ENCODE measurements around the gene RPF1.
A peak's percentile ranks its signal among the peaks of the same experiment; 100 is the strongest.

The RPF1 gene

DNA sequence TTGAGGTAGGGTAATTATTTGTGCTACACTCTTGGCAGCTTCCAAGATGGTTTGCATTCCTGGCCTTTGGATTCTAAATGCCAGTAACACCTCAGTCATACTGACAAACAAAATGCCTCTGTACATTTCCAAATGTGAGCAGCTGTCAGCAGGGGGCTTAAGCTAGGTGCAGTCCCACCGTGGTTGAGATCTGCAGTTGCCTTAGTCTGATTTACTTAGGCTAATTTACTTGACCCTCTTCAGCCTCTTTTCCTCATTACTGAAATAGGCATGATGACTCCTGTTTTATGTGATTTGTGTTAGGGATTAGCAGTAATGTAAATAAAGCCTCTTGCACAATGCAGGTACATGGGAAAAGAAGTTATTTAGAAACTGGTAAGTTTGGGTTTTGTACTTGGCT is 13.7 kb downstream of the RPF1 start:
- Histone ChIP-seq H3K27ac (ENCODE audit: low read depth, low read length) (no peak overlapping the region), H3K4me1 (ENCODE audit: control insufficient read depth in 1 of 2, insufficient read depth in 2 of 2, low read length in 2 of 2) (no peaks in the 10 kb centered on the region), H3K9me3 (ENCODE audit: control insufficient read depth in 1 of 2, low read length in 2 of 2) (no peaks in the 10 kb centered on the region), H3K36me3 (ENCODE audit: control insufficient read depth in 1 of 2, insufficient read depth in 2 of 2, low read length in 2 of 2) (peaks cover 24 to 72% of the 10 kb centered on the region in 2 donors), H3K27me3 (ENCODE audit: control insufficient read depth in 1 of 2, insufficient read depth in 2 of 2, low read length in 2 of 2) (no peaks in the 10 kb centered on the region), H3K4me3 (ENCODE audit: low read depth in 1 of 2, low read length in 2 of 2) (no peak overlapping the region), H3K9ac (ENCODE audit: low read depth in 1 of 2, low read length in 2 of 2) (no peak overlapping the region)

GRCh38 chr1:84493747-84494146 is 14.7 kb downstream of the RPF1 start:
- H3K4me3 ChIP-seq (ENCODE audit: low read depth in 1 of 2, low read length in 2 of 2), result no peak overlapping the region
- no peaks in the 10 kb centered on the region for H3K4me1 ChIP-seq (ENCODE audit: control insufficient read depth in 1 of 2, insufficient read depth in 2 of 2, low read length in 2 of 2)
- no peaks in the 10 kb centered on the region for H3K27me3 ChIP-seq (ENCODE audit: control insufficient read depth in 1 of 2, insufficient read depth in 2 of 2, low read length in 2 of 2)
- no peak overlapping the region for H3K27ac ChIP-seq (ENCODE audit: low read depth, low read length)
- no peaks in the 10 kb centered on the region for H3K9me3 ChIP-seq (ENCODE audit: control insufficient read depth in 1 of 2, low read length in 2 of 2)
- peaks cover 27 to 82% of the 10 kb centered on the region in 2 donors for H3K36me3 ChIP-seq (ENCODE audit: control insufficient read depth in 1 of 2, insufficient read depth in 2 of 2, low read length in 2 of 2)
- no peak overlapping the region for H3K9ac ChIP-seq (ENCODE audit: low read depth in 1 of 2, low read length in 2 of 2)

- H3K27me3 ChIP-seq (ENCODE audit: control insufficient read depth in 1 of 2, insufficient read depth in 2 of 2, low read length in 2 of 2), result no peaks in the 10 kb centered on the region
- H3K4me3 ChIP-seq (ENCODE audit: low read depth in 1 of 2, low read length in 2 of 2), result no peak overlapping the region
- peaks cover 29 to 75% of the 10 kb centered on the region in 2 donors for H3K36me3 ChIP-seq (ENCODE audit: control insufficient read depth in 1 of 2, insufficient read depth in 2 of 2, low read length in 2 of 2)
- no peak overlapping the region for H3K9ac ChIP-seq (ENCODE audit: low read depth in 1 of 2, low read length in 2 of 2)
- H3K27ac ChIP-seq (ENCODE audit: low read depth, low read length), result no peak overlapping the region
- H3K4me1 ChIP-seq (ENCODE audit: control insufficient read depth in 1 of 2, insufficient read depth in 2 of 2, low read length in 2 of 2), result peaks cover 5 to 8% of the 10 kb centered on the region in 2 donors
- H3K9me3 ChIP-seq (ENCODE audit: control insufficient read depth in 1 of 2, low read length in 2 of 2), result no peaks in the 10 kb centered on the region
These were observed 17.4 kb downstream of the RPF1 start for GRCh38 chr1:84496498-84496897.

DNA sequence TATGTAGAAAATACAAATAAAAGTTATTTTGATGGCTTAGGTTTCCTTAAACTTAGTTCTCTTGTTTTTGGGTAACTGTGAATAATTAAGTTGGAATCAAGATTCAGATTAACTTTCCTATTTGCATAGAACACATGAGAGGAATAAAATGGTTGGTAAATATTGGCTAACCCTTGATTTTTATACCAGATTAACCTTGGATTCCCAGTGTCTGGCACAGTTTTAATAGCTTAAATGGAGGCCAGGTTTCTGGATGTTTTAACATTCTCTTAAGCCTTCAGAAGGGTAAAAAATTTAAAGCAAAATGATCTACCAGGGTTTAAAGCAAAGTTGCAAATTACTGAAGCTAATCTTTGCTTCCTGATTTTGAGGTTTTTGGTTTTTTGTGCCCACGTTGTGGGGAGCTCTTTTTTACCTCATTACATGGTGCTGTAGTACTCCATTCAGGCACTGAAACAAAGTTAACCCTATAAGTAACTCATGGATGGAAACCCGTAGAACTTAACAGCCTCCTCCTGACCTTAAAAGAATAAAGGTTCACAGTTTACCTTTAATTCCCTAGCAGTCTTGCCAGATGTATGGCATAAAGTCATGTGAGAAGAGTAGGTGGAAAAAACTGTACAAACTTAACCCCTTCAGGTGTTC is 18.7 kb downstream of the RPF1 start:
- no peaks in the 10 kb centered on the region for H3K9me3 ChIP-seq (ENCODE audit: control insufficient read depth in 1 of 2, low read length in 2 of 2)
- H3K4me3 ChIP-seq (ENCODE audit: low read depth in 1 of 2, low read length in 2 of 2), result no peak overlapping the region
- H3K4me1 ChIP-seq (ENCODE audit: control insufficient read depth in 1 of 2, insufficient read depth in 2 of 2, low read length in 2 of 2), result peaks cover 6 to 15% of the 10 kb centered on the region in 2 donors
- H3K27me3 ChIP-seq (ENCODE audit: control insufficient read depth in 1 of 2, insufficient read depth in 2 of 2, low read length in 2 of 2), result no peaks in the 10 kb centered on the region
- no peak overlapping the region for H3K27ac ChIP-seq (ENCODE audit: low read depth, low read length)
- H3K9ac ChIP-seq (ENCODE audit: low read depth in 1 of 2, low read length in 2 of 2), result no peak overlapping the region
- peaks cover 27 to 63% of the 10 kb centered on the region in 2 donors for H3K36me3 ChIP-seq (ENCODE audit: control insufficient read depth in 1 of 2, insufficient read depth in 2 of 2, low read length in 2 of 2)

GRCh38 chr1:84502927-84503326 is 23.9 kb downstream of the RPF1 start:
- Histone ChIP-seq H3K9me3 (ENCODE audit: control insufficient read depth in 1 of 2, low read length in 2 of 2) (no peaks in the 10 kb centered on the region), H3K4me1 (ENCODE audit: control insufficient read depth in 1 of 2, insufficient read depth in 2 of 2, low read length in 2 of 2) (peaks cover 32 to 38% of the 10 kb centered on the region in 2 donors), H3K9ac (ENCODE audit: low read depth in 1 of 2, low read length in 2 of 2) (no peak overlapping the region), H3K4me3 (ENCODE audit: low read depth in 1 of 2, low read length in 2 of 2) (no peak overlapping the region), H3K27me3 (ENCODE audit: control insufficient read depth in 1 of 2, insufficient read depth in 2 of 2, low read length in 2 of 2) (no peaks in the 10 kb centered on the region), H3K27ac (ENCODE audit: low read depth, low read length) (no peak overlapping the region), H3K36me3 (ENCODE audit: control insufficient read depth in 1 of 2, insufficient read depth in 2 of 2, low read length in 2 of 2) (peaks cover 12 to 16% of the 10 kb centered on the region in 2 donors)

DNA sequence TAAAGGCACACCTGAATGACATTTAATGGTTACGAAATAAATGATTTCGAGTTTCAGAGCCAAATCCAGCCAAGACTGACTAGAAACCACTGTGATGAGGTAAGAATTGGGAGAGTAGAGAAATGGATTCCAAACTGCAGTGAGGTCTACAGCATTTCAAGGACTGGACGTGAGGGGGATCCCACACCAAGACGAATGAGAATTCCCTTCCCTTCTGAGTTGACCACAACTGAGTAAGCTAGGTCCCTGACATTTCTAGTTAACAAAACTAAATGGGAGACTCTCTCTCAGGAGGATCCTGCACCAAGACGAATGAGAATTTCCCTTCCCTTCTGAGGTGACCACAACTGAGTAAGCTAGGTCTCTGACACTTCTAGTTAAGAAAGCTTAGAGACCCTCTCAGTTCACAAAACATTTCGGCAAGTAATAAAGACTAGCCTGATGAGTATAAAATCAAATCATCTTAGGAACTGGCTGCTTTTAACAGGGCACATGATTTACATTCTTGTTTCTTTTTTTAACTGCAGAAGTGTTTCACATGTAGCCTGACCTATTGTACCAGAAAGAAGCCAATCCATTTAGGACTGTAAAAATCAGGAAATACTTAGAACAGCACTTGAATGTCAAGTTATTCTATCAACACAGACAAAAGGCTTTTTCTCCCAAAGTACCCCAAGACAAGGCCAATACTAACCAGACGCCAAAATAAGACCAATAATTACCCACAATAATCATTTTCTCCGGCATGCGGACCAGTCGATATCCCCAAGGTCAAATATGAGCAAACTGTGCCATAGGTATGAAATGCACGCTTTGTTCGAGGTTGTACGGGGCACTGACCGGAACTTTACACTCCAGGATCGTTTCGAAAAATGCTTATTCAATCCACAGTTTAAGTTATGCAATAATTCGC is 25.8 kb downstream of the RPF1 start:
- peaks cover 0 to 6% of the 10 kb centered on the region in 2 donors for H3K9me3 ChIP-seq (ENCODE audit: control insufficient read depth in 1 of 2, low read length in 2 of 2)
- peak overlapping the region; percentile 89 to 96 for H3K4me3 ChIP-seq (ENCODE audit: low read depth in 1 of 2, low read length in 2 of 2)
- peak overlapping the region; percentile 94 for H3K27ac ChIP-seq (ENCODE audit: low read depth, low read length)
- peaks cover 6 to 11% of the 10 kb centered on the region in 2 donors for H3K36me3 ChIP-seq (ENCODE audit: control insufficient read depth in 1 of 2, insufficient read depth in 2 of 2, low read length in 2 of 2)
- H3K9ac ChIP-seq (ENCODE audit: low read depth in 1 of 2, low read length in 2 of 2), result peak overlapping the region; percentile 93 to 94
- H3K27me3 ChIP-seq (ENCODE audit: control insufficient read depth in 1 of 2, insufficient read depth in 2 of 2, low read length in 2 of 2), result no peaks in the 10 kb centered on the region
- peaks cover 32 to 38% of the 10 kb centered on the region in 2 donors for H3K4me1 ChIP-seq (ENCODE audit: control insufficient read depth in 1 of 2, insufficient read depth in 2 of 2, low read length in 2 of 2)

GRCh38 chr1:84505493-84506001 is 26.5 kb downstream of the RPF1 start:
- Histone ChIP-seq H3K4me3 (ENCODE audit: low read depth in 1 of 2, low read length in 2 of 2) (peak overlapping the region; percentile 89 to 96), H3K27me3 (ENCODE audit: control insufficient read depth in 1 of 2, insufficient read depth in 2 of 2, low read length in 2 of 2) (no peaks in the 10 kb centered on the region), H3K9me3 (ENCODE audit: control insufficient read depth in 1 of 2, low read length in 2 of 2) (peaks cover 0 to 6% of the 10 kb centered on the region in 2 donors), H3K36me3 (ENCODE audit: control insufficient read depth in 1 of 2, insufficient read depth in 2 of 2, low read length in 2 of 2) (peaks cover 2 to 4% of the 10 kb centered on the region in 2 donors), H3K9ac (ENCODE audit: low read depth in 1 of 2, low read length in 2 of 2) (peak overlapping the region; percentile 93 to 94), H3K4me1 (ENCODE audit: control insufficient read depth in 1 of 2, insufficient read depth in 2 of 2, low read length in 2 of 2) (peaks cover 30 to 38% of the 10 kb centered on the region in 2 donors), H3K27ac (ENCODE audit: low read depth, low read length) (peak overlapping the region; percentile 94)

- peaks cover 0 to 6% of the 10 kb centered on the region in 2 donors for H3K9me3 ChIP-seq (ENCODE audit: control insufficient read depth in 1 of 2, low read length in 2 of 2)
- H3K36me3 ChIP-seq (ENCODE audit: control insufficient read depth in 1 of 2, insufficient read depth in 2 of 2, low read length in 2 of 2), result peaks cover under 1 to 4% of the 10 kb centered on the region in 2 donors
- no peaks in the 10 kb centered on the region for H3K27me3 ChIP-seq (ENCODE audit: control insufficient read depth in 1 of 2, insufficient read depth in 2 of 2, low read length in 2 of 2)
- H3K4me1 ChIP-seq (ENCODE audit: control insufficient read depth in 1 of 2, insufficient read depth in 2 of 2, low read length in 2 of 2), result peaks cover 27 to 34% of the 10 kb centered on the region in 2 donors
- peak within 1 kb of the TSS; percentile 93 to 94 for H3K9ac ChIP-seq (ENCODE audit: low read depth in 1 of 2, low read length in 2 of 2)
- peak within 1 kb of the TSS; percentile 89 to 96 for H3K4me3 ChIP-seq (ENCODE audit: low read depth in 1 of 2, low read length in 2 of 2)
- H3K27ac ChIP-seq (ENCODE audit: low read depth, low read length), result peak within 1 kb of the TSS; percentile 94
These were observed 27.1 kb downstream of the RPF1 start, which contains the start of the genes GNG5 and SPATA1 for GRCh38 chr1:84506002-84506728. TSS of gene GNG5 (minus strand) at chr1:84506581. CDS start at chr1:84506091, 490 bp downstream. TSS of gene SPATA1 (plus strand) at chr1:84506386. CDS start at chr1:84516360, 9,974 bp downstream.

- Histone ChIP-seq H3K27ac (ENCODE audit: low read depth, low read length) (peak overlapping the region; percentile 94), H3K9me3 (ENCODE audit: control insufficient read depth in 1 of 2, low read length in 2 of 2) (peaks cover 0 to 6% of the 10 kb centered on the region in 2 donors), H3K9ac (ENCODE audit: low read depth in 1 of 2, low read length in 2 of 2) (peak overlapping the region; percentile 84 to 93), H3K4me1 (ENCODE audit: control insufficient read depth in 1 of 2, insufficient read depth in 2 of 2, low read length in 2 of 2) (peaks cover 27 to 28% of the 10 kb centered on the region in 2 donors), H3K4me3 (ENCODE audit: low read depth in 1 of 2, low read length in 2 of 2) (peak overlapping the region; percentile 89 to 96), H3K36me3 (ENCODE audit: control insufficient read depth in 1 of 2, insufficient read depth in 2 of 2, low read length in 2 of 2) (no peaks in the 10 kb centered on the region), H3K27me3 (ENCODE audit: control insufficient read depth in 1 of 2, insufficient read depth in 2 of 2, low read length in 2 of 2) (no peaks in the 10 kb centered on the region)
These were observed 27.8 kb downstream of the RPF1 start for GRCh38 chr1:84506729-84507453.

Measured in duodenal mucosa (tissue), 2 donors.